GM18870 (cell line): Measurements from ENCODE around the gene TSKS.
"Not testable (repeated sequence)": the region's sequence is repeated elsewhere in the genome, so short reads cannot be mapped to it uniquely, and the experiment has no call there.

Experiments used
- ATAC-seq: cut with Tn5 transposase; IDR thresholded peaks from one replicate; pipeline ENCODE4 v1.9.1; 2021; ENCODE audit warnings: moderate library complexity; ENCODE audit not compliant: unreplicated experiment

Gene TSKS

DNA sequence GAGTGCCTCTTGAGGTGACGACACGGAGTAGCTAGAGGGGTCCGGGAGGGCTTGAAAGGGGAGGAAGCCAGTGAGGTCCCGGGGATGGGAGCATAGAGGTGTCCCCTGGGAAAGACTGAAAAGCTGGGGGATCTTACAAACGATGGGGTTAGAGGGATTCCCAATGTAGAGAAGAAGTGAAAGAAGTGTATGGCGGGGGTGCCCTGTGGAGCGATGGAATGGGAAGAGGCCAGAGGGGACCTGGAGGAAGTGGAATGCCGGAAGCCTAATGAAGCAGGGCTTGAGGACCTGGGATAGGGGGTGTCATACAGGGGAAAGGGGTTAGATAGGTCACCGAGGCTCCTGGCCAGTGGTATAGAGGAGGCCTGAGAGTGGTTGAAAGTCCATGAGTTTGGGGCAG lies 4.3 kb upstream of the TSKS start:
- no peak for ATAC-seq

DNA sequence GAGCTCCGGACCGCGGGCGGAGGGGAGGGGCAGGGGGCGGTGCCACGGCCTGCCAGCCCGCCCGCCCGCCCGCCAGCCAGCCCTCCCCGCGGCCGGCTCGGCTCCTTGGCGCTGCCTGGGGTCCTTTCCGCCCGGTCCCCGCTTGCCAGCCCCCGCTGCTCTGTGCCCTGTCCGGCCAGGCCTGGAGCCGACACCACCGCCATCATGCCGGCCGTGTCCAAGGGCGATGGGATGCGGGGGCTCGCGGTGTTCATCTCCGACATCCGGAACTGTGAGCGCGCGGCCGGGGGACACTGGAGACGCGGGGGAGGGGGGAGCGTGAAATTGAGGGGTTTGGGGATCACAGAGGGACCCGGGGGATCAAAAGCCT lies 3.8 kb upstream of the TSKS start, which contains the start of gene AP2A1:
Gene AP2A1 (plus strand): TSS at position 72 of the 370 bp plus-strand sequence. CDS start 133 bp downstream, at position 205.
- ATAC-seq: no peak

DNA sequence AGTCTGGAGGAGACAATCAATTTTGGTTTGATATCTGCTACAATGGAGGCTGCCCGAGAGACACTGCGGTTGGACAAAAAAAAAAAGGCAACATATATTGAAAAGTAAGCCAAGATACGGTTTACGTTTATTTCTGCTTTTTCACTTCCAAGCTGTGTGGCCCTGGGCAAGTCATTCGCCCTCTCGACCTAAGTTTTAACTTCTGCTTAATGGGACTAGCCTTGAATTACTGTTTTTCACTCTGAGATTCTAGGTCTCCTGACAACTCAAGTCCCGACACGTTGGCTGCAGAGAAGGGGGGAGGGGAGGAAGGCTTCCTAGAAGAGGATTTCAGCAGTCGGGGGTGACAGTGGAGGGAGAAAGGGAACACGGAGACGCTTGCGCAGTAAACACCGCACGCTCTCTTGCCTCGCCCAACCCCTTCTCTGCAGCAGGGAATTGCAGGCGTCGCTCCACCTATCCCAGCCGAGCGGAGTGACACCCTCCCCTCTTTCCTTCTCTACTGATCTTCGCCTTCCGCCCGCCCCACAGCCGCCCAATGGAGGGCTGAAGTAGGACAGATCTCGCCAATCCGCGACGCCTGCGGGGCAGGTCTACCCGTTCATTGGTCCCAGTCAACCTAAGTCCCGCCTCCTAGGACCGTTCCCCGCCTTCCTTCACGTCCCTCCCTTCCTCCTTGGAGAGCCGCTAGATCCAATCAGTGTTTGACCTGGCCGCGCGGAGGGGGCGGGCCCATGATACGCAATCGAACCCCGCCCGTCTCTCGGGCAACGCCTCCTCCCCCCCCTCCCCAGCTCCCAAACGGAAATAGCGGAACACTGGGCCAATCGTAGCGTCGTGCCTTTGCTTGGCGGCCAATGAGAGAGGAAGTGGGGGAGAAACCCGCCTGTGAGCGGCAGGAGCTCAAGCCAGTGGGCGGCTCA lies 3.2 kb upstream of the TSKS start:
- peak; percentile 95 for ATAC-seq

DNA sequence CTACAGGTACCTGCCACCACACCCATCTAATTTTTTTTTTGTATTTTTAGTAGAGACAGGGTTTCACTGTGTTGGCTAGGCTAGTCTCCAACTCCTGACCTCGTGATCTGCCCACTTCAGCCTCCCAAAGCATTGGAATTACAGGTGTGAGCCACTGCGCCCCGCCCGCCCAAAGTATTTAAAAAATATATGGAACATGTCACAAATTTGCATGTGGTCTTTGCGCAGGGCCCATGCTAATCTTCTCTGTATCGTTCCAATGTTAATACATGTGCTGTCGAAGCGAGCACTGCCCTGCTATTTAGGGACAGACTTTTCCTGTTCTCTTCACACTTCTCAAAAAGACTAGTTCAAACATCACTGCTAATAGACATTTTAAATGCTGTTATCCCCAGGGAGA lies 1.2 kb upstream of the TSKS start:
- no peak for ATAC-seq

DNA sequence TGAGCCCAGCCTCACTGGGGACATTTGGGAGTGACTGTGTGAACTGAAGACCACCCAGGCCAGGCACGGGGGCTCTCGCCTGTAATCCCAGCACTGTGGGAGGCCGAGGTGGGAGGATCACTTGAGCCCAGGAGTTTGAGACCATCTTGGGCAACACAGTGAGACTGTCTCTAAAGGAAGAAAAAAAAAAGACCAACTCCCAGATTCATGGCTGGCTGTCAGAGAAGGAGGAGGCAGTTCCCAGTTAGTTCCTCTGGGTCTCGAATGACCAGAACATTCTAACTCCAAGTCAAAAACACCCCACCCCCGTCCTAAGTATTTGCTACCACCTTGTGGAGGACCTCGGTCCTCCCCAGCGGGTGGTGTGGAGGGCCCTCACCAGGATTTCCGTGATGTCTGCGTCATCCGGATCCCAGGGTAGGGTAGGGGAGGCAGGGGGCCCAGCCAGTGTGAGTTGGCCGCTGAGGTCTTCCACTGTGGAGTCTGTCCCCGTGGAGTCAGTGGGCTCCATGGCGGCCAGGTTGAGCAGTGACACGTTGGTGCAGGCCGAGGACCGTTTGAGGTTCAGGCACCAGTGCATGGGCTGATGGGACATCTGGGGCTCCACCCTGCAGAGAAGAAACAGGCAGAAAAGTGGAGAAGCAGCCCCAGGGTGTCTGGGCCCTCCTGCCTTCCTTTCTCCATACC lies 1.3 kb downstream of the TSKS start:
- ATAC-seq: no peak

DNA sequence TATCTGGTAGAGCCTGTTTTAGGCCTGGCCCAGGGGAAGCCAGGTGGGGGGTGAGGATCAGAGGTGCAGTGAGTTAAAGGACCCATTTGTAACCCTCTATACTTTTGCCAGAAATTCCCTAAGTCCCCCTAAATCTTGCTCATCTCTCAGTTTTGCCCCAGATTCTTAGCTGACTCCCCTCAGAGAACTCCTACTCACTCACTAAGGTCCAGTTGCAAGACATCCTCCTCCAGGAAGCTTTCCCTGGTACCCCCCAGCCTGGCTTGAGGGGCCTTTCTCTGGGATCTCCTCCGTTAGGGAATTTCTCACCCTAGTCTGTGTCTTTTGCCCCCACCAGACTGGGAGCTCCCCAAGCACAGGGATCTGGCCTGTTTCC lies 1.9 kb downstream of the TSKS start:
- ATAC-seq: no peak

DNA sequence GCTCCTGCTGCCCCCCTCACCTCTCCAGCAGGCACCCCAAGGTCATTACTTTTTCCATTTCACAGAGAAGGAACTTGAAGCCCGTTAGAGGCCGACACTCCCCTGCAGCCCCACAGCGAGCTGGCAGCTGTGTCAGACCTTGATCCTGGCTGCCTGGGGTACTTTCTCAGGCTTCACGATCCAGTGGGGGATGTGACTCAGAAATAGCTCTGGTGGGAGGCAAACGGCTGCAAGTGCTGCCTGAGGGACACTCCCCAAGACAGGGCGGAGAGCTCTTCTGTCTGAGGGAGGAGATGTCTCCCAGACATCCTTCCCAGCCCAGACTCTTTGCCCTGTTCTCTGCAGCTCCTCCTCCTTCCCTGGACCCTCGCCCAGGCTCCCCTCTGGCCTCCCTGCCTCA lies 4.8 kb downstream of the TSKS start:
- no peak for ATAC-seq

DNA sequence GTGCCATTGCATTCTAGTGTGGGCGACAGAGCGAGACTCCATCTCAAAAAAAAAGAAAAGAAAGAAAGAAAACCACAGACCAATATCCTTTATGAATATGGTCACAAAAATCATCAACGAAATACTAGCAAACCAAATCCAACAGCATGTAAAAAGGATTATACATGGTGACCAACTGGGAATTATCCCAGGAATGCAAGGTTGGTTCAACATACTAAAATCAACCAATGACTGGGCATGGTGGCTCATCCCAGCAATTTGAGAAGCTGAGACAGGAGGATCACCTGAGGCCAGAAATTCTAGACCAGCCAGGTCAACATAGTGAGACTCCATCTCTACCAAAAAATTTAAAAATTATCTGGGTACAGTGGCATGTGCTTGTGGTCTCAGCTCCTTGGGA lies 7.2 kb downstream of the TSKS start:
- no peak for ATAC-seq

DNA sequence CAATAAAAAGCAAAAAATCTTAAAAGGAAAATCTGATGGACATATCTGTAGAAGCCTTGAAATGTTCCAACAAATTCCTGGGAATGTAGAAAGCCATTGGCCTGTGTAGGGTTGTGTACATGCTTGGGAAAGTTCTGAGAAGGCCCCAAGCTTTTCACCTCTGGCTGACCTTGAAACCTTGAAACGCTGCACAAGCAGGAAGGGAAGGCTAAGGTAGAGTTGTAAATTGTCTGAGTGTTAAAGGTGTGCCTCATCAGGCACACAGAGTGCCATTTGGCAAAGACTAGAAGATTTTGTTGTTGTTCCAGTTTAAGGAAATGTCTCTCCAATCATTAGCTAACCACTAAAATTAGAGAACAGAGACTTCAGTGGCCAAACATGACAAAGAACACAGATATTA lies 10.4 kb downstream of the TSKS start:
- no peak for ATAC-seq

DNA sequence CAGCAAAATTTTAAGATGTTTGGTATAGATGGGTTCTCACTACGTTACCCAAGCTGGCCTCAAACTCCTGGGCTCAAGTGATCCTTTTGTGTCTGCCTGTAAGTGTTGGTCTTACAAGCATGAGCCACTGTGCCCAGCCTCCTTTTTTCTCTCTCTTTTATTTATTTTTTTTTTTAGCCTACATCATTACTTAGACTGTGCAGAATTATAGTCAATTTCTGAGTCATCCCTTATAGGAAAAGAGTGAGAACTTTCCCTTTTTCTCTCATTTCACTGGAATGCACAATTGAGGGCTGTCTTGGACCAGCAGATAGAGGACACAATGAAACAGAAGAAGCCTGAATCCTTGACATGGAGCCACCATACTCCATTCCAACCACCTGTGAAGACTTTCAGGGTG lies 13.3 kb downstream of the TSKS start:
- ATAC-seq: no peak

DNA sequence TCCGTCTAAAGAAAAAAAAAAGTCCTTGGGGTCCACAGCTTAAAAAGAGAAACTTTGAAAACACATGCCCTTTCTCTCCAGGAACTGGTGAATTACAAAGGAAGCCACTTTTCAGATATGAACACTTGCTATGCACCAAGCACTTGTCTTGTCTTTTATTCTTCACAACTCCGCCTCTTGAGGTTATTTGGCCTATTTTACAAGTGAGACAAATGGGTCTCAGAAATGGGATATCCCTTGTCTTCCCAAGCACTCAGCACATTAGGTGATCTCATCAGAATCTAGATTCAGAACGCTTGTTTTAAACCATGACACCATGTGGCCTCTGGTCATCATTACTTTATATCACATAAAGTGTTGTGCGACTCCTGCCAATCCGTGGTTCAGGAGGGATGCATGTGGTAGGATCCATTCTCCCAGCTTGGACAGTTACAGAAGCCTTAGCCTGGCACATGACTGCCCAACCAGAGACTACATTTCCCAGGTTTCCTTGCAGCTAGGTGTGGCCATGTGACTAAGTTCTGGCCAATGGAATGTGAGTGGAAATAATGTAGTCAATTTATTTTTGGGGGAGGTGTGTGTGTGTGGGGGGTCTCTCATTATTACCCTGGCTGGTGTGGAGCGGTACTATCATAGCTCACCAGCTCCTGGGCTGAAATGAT lies 13.9 kb downstream of the TSKS start:
- ATAC-seq: no peak

DNA sequence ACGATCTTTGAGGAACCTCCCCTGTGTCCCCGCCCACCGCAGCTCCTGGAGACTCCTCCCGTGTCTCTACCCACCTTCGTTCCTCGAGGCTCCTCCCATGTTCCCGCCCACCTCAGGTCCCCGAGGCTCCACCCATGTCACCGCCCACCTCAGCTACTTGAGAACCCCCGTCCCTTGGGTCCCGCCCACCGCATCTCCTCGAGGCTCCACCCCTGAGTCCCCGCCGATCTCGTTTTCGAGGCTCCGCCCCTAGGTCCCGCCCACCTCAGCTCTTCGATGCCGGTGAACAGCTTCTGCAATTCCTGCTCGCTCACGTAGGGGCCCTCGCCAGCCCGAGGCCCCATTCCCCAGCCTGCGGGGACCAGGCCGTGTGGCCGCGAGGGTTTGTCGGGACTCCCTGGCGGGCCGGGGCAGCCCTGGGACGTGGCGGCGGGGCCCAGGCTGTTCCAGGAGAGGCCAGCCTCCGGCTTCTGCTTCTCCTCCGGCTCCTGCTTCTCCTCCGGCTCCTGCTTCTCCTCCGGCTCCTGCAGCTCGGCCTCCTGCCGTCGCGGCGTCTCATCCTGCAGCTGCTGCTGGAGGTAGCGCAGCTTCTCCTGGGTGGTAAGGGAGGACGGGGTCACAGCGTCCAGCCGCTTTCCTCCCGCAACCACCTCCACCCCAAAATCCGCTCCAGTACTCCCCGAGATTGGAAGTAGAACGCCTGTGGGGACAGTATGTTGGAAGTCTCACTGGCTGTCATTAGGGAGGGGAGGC lies 16.7 kb downstream of the TSKS start:
- no peak for ATAC-seq

DNA sequence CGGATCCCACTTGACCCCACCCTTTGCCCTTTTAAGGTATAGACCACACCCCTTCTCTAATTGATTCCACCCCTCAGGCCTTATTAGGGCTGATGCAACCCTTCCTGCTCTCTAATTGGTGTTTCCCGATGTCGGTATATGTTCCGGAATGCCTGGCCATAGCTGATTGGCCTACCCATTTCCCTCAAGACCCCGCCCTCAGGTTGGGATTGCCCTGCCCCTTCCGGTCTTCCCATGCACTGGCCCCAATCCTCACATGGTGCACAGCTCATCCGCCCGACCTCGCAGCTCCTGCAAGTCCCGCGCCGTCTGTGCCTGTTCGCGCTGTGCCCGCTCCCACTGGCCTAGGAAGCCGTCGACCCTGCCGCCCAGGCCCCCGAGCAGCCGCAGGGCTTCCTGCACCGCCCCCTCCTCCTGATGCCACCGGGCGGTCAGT lies 18.1 kb downstream of the TSKS start:
- ATAC-seq: no peak

DNA sequence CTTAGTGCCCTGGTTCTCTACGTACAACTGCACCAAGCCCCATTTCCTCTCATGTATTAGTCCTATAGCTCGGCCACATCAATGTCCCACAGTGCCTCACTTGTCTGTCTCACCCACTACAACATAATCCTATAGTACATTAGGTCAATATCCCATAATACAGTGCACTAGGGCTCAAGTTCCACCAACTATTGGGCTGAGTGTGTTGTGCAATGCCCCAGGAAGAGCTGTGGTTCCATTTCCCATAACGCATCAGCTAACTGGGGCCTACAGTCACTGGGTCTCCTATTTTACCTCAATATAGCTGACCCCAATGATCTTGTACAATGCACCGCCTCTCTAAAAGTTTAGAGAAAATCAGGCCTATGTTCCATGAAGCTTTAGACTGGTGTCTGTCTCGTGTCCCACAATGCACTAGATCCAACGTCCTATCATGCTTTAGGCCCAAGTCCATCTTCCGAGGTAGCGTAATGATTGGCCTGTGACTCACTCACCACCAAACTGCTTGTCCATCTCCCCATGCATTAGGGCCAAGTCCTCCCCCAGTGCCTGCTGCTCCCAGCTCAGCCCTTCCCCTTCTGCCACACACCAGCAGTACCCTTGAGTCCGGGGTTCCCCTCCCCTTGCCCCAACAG lies 21.8 kb downstream of the TSKS start:
- no peak for ATAC-seq

DNA sequence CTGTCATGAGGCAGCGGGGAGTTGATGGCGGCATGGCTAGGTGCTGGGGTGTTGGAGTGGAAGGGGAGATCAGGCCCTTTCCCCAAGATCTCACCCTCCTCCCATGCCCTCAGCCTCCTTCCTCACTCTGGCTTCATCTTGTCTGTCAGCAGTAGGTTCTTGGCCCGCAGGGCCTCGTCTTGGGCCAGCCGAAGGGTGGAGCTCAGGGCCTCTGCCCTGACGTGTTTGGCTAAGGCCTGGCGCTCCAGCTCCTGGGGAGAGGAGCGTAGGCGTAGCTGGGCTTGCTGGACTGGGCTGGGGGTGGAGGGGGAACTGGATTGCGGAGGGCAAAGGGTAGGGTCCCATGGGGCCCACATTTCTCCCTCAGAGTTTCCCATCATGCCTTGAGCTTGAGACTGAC lies 23.2 kb downstream of the TSKS start:
- ATAC-seq: no peak

DNA sequence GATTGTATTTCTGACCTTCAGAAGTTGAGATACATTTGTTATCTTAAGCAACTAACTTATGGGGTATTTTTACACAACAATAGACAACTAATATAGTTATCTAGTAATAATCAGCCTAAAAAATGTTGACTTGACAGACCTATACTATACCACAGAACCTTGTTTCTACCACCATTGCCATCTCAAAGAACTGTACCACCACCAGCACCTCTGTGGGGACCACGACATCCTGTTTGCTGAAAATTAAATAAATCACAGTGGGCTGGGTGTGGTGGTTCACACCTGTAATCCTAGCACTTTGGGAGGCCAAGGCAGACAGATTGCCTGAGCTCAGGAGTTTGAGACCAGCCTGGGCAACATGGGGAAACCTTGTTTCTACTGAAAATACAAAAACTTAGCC lies 24.0 kb downstream of the TSKS start:
- ATAC-seq: no peak

DNA sequence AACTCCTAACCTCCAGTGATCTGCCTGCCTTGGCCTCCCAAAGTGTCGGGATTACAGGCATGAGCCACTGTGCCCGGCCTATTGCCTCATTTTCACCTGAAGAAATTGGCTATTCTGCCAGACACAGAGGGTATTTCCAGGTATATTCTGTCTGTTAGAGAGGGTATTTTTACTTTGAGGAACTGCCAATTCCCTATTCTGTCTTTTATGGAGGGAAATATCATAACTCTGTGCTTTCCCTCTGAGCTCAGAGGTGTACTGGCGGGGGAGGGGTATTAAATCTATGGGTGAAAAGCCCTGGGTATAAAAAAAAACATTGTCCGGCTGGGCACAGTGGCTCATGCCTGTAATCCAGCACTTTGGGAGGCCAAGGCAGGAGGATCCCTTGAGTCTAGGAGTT lies 24.8 kb downstream of the TSKS start:
- ATAC-seq: no peak

DNA sequence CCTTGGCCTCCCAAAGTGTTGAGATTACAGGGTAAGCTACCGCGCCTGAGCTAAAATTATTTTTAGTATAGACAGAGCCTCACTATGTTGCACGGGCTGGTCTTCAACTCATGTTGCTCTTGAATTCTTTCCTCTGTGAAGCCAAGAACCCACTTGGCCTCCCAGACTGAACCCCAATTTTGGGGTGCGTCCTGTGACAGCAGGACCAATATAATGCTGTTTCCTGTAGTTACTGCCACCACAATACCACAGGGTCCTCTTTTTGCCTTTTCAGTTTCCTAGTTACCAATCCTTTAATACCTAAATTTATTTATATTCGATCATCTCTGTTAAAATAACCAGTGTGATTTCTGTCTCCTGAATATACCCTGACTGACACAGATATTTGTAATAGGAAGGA lies 32.9 kb downstream of the TSKS start:
- ATAC-seq: no peak

DNA sequence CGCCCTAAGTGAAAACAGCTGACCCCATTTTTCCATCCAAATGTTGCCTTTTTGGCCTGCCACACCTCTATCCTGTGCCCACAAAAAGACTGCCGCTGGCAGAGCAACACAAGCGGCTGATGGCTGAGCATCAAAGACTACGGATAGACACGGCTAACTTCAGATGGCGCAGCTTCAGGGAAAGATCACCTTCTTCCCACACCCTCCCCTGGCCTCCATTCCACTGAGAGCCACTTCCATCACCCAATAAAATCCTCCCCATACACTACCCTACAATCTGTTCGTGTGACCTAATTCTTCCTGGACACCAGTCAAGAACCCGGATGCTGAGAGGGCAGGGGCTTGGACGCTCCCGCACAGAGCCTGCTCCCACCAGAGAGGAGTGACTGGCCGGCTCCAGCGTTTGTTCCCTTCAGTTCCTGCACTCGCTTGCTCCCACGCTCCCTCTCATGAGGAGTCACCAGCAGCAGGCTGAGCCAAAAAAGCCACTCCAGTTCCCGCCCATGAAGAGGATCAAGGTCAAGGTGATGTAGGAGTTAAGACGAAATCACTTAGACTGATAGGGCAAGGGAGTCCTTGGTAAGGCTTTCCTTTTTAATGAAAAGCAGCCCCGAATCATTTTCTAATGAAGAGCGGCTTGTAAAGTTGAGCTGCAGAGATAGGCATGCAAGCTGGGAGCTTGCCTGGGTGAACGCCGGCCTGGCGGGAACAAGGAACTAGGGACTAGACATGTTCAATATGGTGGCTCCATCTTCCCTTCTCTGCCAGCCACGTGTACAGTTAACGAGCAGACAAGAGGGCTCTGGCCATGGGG lies 35.7 kb downstream of the TSKS start:
- ATAC-seq: no peak

DNA sequence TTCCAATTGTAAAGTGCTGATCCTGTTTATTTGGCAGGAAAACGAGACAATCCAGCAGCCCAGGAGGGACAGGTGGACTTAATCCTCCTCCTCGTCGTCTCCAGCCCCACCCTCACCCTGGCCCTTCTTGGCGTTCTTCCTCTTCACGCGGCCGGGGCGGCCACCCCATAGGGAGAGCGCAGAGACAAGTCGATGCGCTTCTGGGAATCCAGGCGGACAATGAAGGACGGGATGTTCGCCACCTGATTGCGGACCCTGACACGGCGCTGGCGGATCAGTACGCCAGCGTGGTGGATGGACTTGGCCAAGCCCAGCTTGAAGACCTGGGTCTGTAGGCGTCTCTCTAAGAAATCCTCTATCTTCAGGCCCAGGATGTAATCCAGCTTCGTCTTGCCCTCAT lies 43.7 kb downstream of the TSKS start:
- not testable (repeated sequence) for ATAC-seq
